Muscle layer of duodenum (tissue), 2 donors: ENCODE results near the gene OR5B12.

Experiments used
- H3K27ac ChIP-seq: one replicate; pipeline ENCODE4 v1.7.0; 2013; ENCODE audit warnings: mild to moderate bottlenecking, low read length
- H3K27me3 ChIP-seq: one replicate; pipeline ENCODE4 v1.7.0; 2013; ENCODE audit warnings: low read depth, mild to moderate bottlenecking, control low read depth, low read length
- H3K36me3 ChIP-seq, 2 donors: one replicate each; pipeline ENCODE4 v1.7.0; 2013; ENCODE audit warnings: low read length in 2 of 2, control low read depth in 1 of 2, mild to moderate bottlenecking in 1 of 2; ENCODE audit not compliant: insufficient read depth in 2 of 2, control insufficient read depth in 1 of 2
- H3K4me1 ChIP-seq, 2 donors: one replicate each; pipeline ENCODE4 v1.7.0; 2013; ENCODE audit warnings: low read length in 2 of 2, mild to moderate bottlenecking in 2 of 2, control low read depth in 1 of 2, moderate library complexity in 1 of 2; ENCODE audit not compliant: insufficient read depth in 2 of 2, control insufficient read depth in 1 of 2
- H3K4me3 ChIP-seq, 2 donors: one replicate each; pipeline ENCODE4 v1.7.0; 2013; ENCODE audit warnings: low read length in 2 of 2, low read depth in 1 of 2, mild to moderate bottlenecking in 1 of 2
- H3K9me3 ChIP-seq, 2 donors: one replicate each; pipeline ENCODE4 v1.7.0; 2013; ENCODE audit warnings: low read length in 2 of 2, control low read depth in 1 of 2, mild to moderate bottlenecking in 1 of 2; ENCODE audit not compliant: control insufficient read depth in 1 of 2
- donor health status: healthy.

The OR5B12 gene

DNA sequence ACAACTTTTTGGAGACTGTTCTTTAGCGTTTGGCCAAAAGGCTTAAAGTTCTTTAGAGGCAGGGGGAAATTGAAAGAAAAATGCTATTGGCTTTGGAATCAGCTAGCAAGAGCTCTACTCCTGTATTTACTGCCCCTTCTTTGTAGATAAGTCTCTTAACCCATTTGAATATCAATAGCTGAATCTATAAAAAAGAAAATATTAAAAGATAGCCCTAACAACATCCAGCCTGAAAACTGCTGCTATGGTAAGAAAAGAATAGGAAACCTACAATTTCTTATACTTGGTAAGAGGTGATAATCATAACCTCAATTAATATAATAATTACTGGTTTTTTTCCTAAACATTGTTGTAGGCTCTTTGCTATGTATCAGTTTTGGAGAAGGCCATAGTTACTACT lies at the start of gene OR5B12:
OR5B12 (minus strand) TSS at position 101 of the 400 bp plus-strand sequence. CDS start 2,085 bp downstream, outside the sequence.
- no peak within 1 kb of the TSS for H3K27ac ChIP-seq
- H3K36me3 ChIP-seq: no peaks in the 10 kb centered on the region
- no peak within 1 kb of the TSS for H3K4me3 ChIP-seq

DNA sequence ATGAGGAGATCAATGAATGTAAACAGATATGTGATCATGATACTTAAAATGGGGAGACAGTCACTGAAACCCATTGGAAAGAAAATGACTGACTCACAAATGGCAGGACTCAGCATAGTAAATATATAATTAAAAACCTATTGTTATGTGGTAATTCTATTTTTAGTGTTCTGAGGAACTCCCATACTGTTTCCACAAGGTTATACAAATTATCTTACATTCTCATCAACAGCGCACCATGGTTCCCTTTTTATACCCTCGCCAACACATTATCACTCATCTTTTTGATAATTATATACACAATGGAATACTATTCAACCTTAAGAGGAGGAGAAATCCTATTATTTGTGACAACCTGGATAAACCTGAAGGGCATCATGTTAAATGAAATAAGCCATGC lies 48.8 kb upstream of the OR5B12 start:
- no peaks in the 10 kb centered on the region for H3K9me3 ChIP-seq
- no peaks in the 10 kb centered on the region for H3K27me3 ChIP-seq
- no peaks in the 10 kb centered on the region for H3K4me1 ChIP-seq
- H3K4me3 ChIP-seq: no peak overlapping the region
- H3K36me3 ChIP-seq: no peaks in the 10 kb centered on the region
- H3K27ac ChIP-seq: no peak overlapping the region

More for the DNA sequence above, at the start of gene OR5B12:
- no peaks in the 10 kb centered on the region for H3K27me3 ChIP-seq
- peaks cover 0 to 26% of the 10 kb centered on the region in 2 donors for H3K9me3 ChIP-seq
- H3K4me1 ChIP-seq: no peaks in the 10 kb centered on the region

DNA sequence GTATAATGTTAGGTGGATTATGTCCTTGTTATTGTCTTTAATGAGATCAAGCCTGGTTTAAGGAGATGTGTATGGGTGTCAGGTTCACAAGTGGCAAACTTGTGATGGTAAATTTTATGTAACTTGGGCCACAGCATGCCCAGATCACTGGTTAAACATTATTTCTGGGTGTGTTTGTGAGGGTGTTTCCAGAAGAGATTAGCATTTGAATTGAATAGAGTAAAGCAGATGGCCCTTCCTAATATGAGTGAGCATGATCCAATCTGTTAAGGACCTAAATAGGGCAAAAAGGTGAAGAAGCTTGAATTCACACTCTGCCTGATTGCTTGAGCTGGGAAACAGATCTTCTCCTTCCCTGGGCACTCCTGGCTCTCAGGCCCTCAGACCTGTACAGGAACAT lies 45.1 kb upstream of the OR5B12 start:
- Histone ChIP-seq H3K27me3 (no peaks in the 10 kb centered on the region), H3K9me3 (no peaks in the 10 kb centered on the region), H3K36me3 (no peaks in the 10 kb centered on the region), H3K27ac (no peak overlapping the region), H3K4me1 (no peaks in the 10 kb centered on the region), H3K4me3 (no peak overlapping the region)

DNA sequence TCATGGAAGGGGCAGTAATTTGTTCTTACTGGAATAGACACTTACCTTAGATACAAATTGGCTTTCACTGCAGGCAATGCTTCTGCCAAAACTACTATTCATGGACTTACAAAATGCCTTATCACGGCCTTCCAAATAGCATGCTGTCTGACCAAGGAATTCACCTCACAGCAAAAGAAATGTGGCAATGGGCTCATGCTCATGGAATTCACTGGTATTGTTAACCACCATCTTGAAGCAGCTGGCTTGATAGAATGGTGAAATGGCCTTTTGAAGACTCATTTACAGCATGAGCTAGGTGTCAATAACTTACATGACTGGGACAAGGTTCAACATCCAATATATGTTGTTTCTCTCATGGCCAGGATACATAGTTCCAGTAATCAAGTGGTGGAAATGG lies 43.9 kb upstream of the OR5B12 start:
- H3K27me3 ChIP-seq: no peaks in the 10 kb centered on the region
- H3K4me1 ChIP-seq: no peaks in the 10 kb centered on the region
- H3K36me3 ChIP-seq: no peaks in the 10 kb centered on the region
- no peak overlapping the region for H3K4me3 ChIP-seq
- no peaks in the 10 kb centered on the region for H3K9me3 ChIP-seq
- no peak overlapping the region for H3K27ac ChIP-seq

DNA sequence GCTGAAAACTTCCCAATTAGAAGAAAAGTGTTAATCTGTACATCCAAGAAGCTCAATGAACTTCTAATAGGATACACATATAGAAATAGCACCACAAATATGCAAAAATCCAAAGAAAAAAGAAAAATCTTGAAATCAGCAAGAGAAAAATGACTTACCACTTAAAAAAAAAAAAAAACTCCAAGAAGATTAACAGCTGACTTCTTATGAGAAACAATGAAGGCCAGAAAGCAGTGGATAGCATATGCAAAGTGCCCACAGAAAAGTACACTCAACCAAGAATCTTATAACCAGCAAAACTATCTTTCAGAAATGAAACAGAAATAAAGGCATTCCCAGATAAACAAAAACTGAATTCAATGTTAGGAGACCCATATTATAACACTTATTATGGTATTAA lies 29.9 kb upstream of the OR5B12 start:
- no peak overlapping the region for H3K27ac ChIP-seq
- H3K27me3 ChIP-seq: no peaks in the 10 kb centered on the region
- H3K4me1 ChIP-seq: no peaks in the 10 kb centered on the region
- no peaks in the 10 kb centered on the region for H3K36me3 ChIP-seq
- H3K9me3 ChIP-seq: peaks cover 8 to 11% of the 10 kb centered on the region in 2 donors
- H3K4me3 ChIP-seq: no peak overlapping the region

DNA sequence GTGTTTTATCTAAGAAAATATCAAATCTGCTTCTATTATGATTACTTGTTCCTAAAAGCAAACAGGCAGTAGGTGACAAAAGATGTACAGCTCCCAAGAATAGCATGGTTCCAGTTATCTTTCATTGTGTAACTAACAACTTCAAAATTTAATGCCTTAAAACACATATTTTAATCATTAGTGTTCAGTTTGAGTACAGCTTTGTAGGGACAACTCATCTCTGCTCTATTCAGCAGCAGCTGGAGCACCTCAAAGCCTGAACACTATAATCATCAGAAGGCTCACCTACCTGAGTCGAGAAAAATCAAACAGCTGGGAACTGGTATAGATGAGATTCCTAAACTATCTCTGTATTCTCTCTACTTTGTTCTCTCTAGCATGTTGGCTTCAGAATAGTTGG lies 24.3 kb upstream of the OR5B12 start:
- H3K4me3 ChIP-seq: no peak overlapping the region
- no peaks in the 10 kb centered on the region for H3K36me3 ChIP-seq
- peaks cover 0 to 4% of the 10 kb centered on the region in 2 donors for H3K9me3 ChIP-seq
- H3K27ac ChIP-seq: no peak overlapping the region
- no peaks in the 10 kb centered on the region for H3K4me1 ChIP-seq
- H3K27me3 ChIP-seq: no peaks in the 10 kb centered on the region

DNA sequence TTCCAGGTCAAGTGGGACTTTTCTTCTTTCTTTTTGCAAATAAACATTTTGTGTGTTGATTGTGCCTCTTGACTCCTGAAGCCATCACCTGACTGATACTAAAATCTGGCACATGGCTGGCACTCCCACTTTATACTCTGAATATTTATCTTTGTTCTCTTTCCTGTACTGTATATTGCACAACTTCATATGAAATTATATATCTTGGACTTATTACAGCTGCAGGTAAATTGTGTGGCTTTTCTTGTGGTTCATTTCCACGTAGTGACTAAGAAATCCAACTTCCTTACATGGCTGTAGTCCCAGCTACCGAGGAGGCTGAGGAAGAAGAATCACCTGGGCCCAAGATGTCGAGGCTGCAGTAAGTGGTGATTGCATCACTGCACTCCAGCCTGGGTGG lies 23.7 kb upstream of the OR5B12 start:
- H3K36me3 ChIP-seq: no peaks in the 10 kb centered on the region
- no peak overlapping the region for H3K27ac ChIP-seq

DNA sequence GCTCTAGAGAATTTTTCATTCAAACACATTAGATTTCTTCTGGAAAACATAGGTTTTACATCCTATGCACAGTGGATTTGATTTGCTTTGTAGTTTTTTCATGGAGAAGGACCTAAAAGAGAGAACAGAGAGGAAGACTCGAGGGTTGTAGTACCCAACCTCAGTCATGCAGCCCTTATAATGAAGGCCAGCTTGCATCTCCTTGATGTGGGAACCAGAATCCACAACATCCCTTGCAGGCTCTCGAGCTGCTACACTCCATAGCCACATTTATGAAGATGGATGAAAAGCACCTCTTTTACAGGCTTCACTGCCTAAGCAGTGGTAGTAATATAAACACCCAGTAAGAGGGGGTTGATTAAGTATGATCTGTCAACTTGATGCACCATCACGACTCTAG lies 9.5 kb upstream of the OR5B12 start:
- no peaks in the 10 kb centered on the region for H3K36me3 ChIP-seq
- peaks cover 0 to 8% of the 10 kb centered on the region in 2 donors for H3K9me3 ChIP-seq
- H3K27ac ChIP-seq: no peak overlapping the region
- no peak overlapping the region for H3K4me3 ChIP-seq
- no peaks in the 10 kb centered on the region for H3K27me3 ChIP-seq
- H3K4me1 ChIP-seq: no peaks in the 10 kb centered on the region

More for the DNA sequence above, 23.7 kb upstream of the OR5B12 start:
- Histone ChIP-seq H3K9me3 (peaks cover 0 to 3% of the 10 kb centered on the region in 2 donors), H3K4me3 (no peak overlapping the region), H3K4me1 (no peaks in the 10 kb centered on the region), H3K27me3 (no peaks in the 10 kb centered on the region)

DNA sequence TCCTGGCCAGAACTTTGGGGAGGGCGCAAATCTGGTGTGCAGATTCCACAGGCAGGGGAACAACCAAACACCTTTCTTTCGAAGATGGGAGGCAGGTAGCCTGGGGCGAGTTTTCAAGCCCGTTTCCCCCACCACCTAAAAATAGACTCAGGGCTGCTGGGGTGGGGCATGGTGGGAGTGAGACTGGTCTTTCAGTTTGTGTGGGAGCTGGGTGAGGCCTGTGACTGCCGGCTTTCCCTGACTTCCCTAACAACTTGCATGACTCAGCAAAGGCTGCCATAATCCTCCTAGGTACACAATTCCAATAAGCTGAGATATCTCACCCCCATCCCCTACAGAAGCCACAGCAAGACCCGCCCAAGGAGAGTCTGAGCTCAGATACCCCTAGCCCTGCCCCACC lies 4.3 kb upstream of the OR5B12 start:
- H3K27ac ChIP-seq: no peak overlapping the region
- no peak overlapping the region for H3K4me3 ChIP-seq
- H3K27me3 ChIP-seq: no peaks in the 10 kb centered on the region
- H3K36me3 ChIP-seq: no peaks in the 10 kb centered on the region
- H3K4me1 ChIP-seq: no peaks in the 10 kb centered on the region
- peaks cover 0 to 30% of the 10 kb centered on the region in 2 donors for H3K9me3 ChIP-seq

DNA sequence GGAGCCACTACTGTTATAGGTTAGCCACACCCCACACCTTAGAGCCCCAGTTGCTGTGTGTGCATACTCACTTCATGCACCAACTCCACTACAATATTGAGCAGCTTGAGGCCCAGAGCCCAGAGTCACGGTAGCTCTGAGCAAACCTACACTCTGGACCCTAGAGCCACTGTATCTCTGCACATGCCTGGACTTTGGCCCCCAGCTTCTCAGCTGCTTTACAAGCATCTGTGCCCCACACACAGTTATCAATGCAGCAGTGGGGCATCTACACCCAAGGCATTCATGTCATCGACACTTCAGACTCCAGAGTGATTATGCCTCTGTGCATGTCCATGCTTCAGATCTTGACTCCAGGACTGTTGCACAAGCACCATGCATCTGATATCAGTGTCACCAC lies 2.3 kb upstream of the OR5B12 start:
- H3K36me3 ChIP-seq: no peaks in the 10 kb centered on the region
- H3K4me1 ChIP-seq: no peaks in the 10 kb centered on the region
- no peak overlapping the region for H3K27ac ChIP-seq
- no peaks in the 10 kb centered on the region for H3K27me3 ChIP-seq
- H3K9me3 ChIP-seq: peaks cover 0 to 29% of the 10 kb centered on the region in 2 donors
- H3K4me3 ChIP-seq: peak overlapping the region in 1 of 2 donors; percentile 12

DNA sequence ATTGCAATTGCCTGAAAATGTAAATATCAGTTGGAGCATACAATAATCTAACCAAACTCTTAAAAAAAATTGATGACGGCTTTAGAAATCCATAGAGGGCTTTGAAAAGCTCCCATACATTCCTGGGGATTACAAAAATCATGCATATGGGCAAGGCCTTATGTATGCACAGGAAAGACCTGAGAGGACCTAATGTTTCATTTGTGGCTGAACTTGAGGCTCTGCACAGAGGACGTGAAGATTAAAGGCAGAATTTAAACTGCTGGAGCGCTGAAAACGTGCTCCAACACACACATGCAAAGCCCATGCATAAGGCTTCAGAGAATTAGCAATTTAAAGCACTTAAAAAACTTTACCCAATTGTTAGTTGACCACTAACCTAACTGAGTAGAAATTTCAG lies 3.5 kb downstream of the OR5B12 start:
- Histone ChIP-seq H3K4me1 (no peaks in the 10 kb centered on the region), H3K36me3 (no peaks in the 10 kb centered on the region), H3K4me3 (no peak overlapping the region), H3K27ac (no peak overlapping the region), H3K27me3 (no peaks in the 10 kb centered on the region), H3K9me3 (peaks cover 0 to 6% of the 10 kb centered on the region in 2 donors)

DNA sequence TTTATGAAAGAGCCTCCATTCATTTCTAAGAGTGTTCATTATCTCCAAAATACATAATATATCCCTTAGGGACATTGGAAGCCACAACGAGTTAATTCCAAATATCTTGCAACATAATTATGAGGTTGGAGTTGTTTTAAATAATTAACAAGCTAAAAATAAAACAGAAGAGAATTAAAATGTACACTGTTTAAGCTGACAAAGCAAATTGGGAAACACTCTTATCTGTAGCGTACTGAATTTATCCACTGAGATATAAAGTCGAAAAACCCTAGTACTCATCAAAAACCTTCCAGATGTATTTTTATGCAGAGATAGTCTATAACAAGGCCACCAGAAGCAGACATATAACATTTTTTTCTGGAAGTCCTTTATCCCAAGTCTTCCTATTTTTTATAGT lies 7.8 kb downstream of the OR5B12 start:
- H3K27ac ChIP-seq: no peak overlapping the region
- H3K4me3 ChIP-seq: no peak overlapping the region
- no peaks in the 10 kb centered on the region for H3K4me1 ChIP-seq
- H3K36me3 ChIP-seq: no peaks in the 10 kb centered on the region
- H3K27me3 ChIP-seq: no peaks in the 10 kb centered on the region
- peaks cover 0 to 3% of the 10 kb centered on the region in 2 donors for H3K9me3 ChIP-seq
